ENCODE measurements around the gene ABHD14A.
"Not testable (repeated sequence)": the region's sequence is repeated elsewhere in the genome, so short reads cannot be mapped to it uniquely, and the experiment has no call there.

The ABHD14A gene

GRCh38 chr3:51982838-51983577 lies 8.1 kb downstream of the ABHD14A start, which contains the start of gene ACY1:
Gene ACY1, plus strand, starts transcription at chr3:51983535. Its CDS starts 530 bp downstream, at chr3:51984065.
- DNase-seq (peak; percentile 82), ATAC-seq (replicated peaks) (peak; percentile 89)
- H3K4me1 Mint-ChIP-seq: peaks cover 26 to 44% of the 10 kb centered on the region in 2 donors
- H3K9me3 Mint-ChIP-seq: no peaks in the 10 kb centered on the region
- no peaks in the 10 kb centered on the region for H3K27me3 Mint-ChIP-seq
- H3K4me3 Mint-ChIP-seq: peak within 1 kb of the TSS; percentile 91
- H3K27ac Mint-ChIP-seq: peak within 1 kb of the TSS; percentile 96
- peaks cover 0 to 6% of the 10 kb centered on the region in 2 donors for H3K36me3 Mint-ChIP-seq

- DNase-seq: no peak
- ATAC-seq (replicated peaks): peak in 1 of 2 donors; percentile 0
- Mint-ChIP-seq H3K27ac (peak overlapping the region; percentile 96), H3K27me3 (no peaks in the 10 kb centered on the region), H3K4me1 (peaks cover 26 to 51% of the 10 kb centered on the region in 2 donors), H3K4me3 (peak overlapping the region; percentile 91), H3K9me3 (no peaks in the 10 kb centered on the region), H3K36me3 (peaks cover 2 to 10% of the 10 kb centered on the region in 2 donors)
These were observed 8.9 kb downstream of the ABHD14A start for GRCh38 chr3:51983578-51984268.

DNA sequence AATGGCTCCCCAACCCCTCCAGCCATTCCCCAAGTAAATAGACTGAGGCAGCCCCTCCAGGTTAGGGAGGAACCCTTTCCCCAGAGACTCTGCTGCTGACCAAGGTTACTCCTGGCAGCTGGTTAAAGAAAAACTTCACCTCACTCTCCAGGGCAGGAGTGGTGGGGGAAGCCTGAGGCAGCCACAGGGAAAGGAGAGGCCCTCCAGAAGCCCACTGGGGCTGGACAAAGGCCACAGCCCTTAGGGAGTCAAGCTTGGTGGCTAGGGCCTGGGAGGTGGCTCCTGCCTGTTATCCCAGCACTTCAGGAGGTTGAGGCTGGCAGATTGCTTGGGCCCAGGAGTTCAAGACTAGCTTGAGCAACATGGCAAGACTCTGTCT lies 9.4 kb downstream of the ABHD14A start:
- Mint-ChIP-seq H3K27ac (peak overlapping the region; percentile 96), H3K27me3 (no peaks in the 10 kb centered on the region), H3K36me3 (peaks cover 3 to 14% of the 10 kb centered on the region in 2 donors), H3K9me3 (no peaks in the 10 kb centered on the region), H3K4me1 (peaks cover 26 to 57% of the 10 kb centered on the region in 2 donors), H3K4me3 (peak overlapping the region; percentile 91)
- ATAC-seq (replicated peaks): no peak
- no peak for DNase-seq

DNA sequence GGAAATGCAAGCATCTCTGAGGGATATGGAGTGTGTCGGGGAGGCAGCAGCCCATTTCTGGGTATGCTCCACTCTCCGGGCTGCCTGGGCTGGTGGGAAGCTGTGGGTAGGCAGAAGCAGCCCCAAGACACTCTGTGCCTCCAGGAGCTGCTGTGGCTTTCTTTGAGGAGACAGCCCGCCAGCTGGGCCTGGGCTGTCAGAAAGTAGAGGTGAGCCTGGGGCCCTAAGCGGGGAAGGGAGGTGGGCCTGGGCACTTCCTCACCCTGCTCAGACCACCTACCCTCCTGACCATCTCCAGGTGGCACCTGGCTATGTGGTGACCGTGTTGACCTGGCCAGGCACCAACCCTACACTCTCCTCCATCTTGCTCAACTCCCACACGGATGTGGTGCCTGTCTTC lies 10.2 kb downstream of the ABHD14A start:
- Mint-ChIP-seq H3K9me3 (no peaks in the 10 kb centered on the region), H3K4me1 (peaks cover 26 to 58% of the 10 kb centered on the region in 2 donors), H3K27ac (peak overlapping the region; percentile 31), H3K4me3 (no peak overlapping the region), H3K36me3 (peaks cover 3 to 14% of the 10 kb centered on the region in 2 donors), H3K27me3 (no peaks in the 10 kb centered on the region)
- ATAC-seq (replicated peaks): no peak
- DNase-seq: no peak

- Mint-ChIP-seq H3K9me3 (no peaks in the 10 kb centered on the region), H3K27ac (peak overlapping the region; percentile 42), H3K27me3 (no peaks in the 10 kb centered on the region), H3K4me3 (no peak overlapping the region), H3K36me3 (peaks cover 9 to 14% of the 10 kb centered on the region in 2 donors), H3K4me1 (peaks cover 27 to 61% of the 10 kb centered on the region in 2 donors)
- DNase-seq (no peak), ATAC-seq (replicated peaks) (no peak)
These were observed 11.4 kb downstream of the ABHD14A start for GRCh38 chr3:51986010-51986947.

- ATAC-seq (replicated peaks): no peak
- H3K27ac Mint-ChIP-seq: no peak overlapping the region
- no peaks in the 10 kb centered on the region for H3K9me3 Mint-ChIP-seq
- no peaks in the 10 kb centered on the region for H3K27me3 Mint-ChIP-seq
- H3K36me3 Mint-ChIP-seq: peaks cover 18 to 26% of the 10 kb centered on the region in 2 donors
- peaks cover 27 to 63% of the 10 kb centered on the region in 2 donors for H3K4me1 Mint-ChIP-seq
- H3K4me3 Mint-ChIP-seq: no peak overlapping the region
- DNase-seq: no peak
These were observed 12.7 kb downstream of the ABHD14A start for GRCh38 chr3:51987568-51987967.

- ATAC-seq (replicated peaks) (no peak), DNase-seq (no peak)
- Mint-ChIP-seq H3K27ac (peak overlapping the region; percentile 52), H3K4me1 (peaks cover 24 to 61% of the 10 kb centered on the region in 2 donors), H3K4me3 (no peak overlapping the region), H3K36me3 (peaks cover 25 to 33% of the 10 kb centered on the region in 2 donors), H3K27me3 (no peaks in the 10 kb centered on the region), H3K9me3 (no peaks in the 10 kb centered on the region)
These were observed 13.7 kb downstream of the ABHD14A start for GRCh38 chr3:51988286-51989146.

DNA sequence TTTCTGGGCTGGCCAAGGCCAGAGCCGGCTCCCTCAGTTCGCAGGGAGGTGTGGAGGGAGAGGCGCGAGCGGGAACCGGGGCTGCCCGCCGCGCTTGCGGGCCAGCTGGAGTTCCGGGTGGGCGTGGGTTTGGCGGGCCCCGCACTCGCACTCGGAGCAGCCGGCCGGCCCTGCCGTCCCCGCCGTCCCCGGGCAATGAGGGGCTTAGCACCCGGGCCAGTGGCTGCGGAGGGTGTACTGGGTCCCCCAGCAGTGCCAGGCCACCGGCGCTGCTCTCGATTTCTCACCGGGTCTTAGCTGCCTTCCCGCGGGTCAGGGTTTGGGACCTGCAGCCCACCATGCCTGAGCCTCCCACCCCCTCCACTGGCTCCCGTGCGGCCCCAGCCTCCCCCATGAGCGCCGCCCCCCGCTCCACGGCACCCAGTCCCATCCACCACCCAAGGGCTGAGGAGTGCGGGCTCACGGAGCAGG lies 15.7 kb downstream of the ABHD14A start:
- peak overlapping the region; percentile 84 for H3K27ac Mint-ChIP-seq
- not testable (repeated sequence) for DNase-seq; H3K4me3 Mint-ChIP-seq; ATAC-seq (replicated peaks); H3K27me3 Mint-ChIP-seq; H3K9me3 Mint-ChIP-seq
- H3K36me3 Mint-ChIP-seq: peaks cover 43 to 53% of the 10 kb centered on the region in 2 donors
- peaks cover 20 to 61% of the 10 kb centered on the region in 2 donors for H3K4me1 Mint-ChIP-seq

- Mint-ChIP-seq H3K27ac (peak overlapping the region; percentile 79), H3K4me1 (peaks cover 21 to 66% of the 10 kb centered on the region in 2 donors), H3K4me3 (peak overlapping the region; percentile 48 to 53), H3K9me3 (no peaks in the 10 kb centered on the region), H3K27me3 (no peaks in the 10 kb centered on the region), H3K36me3 (peaks cover 47 to 57% of the 10 kb centered on the region in 2 donors)
- ATAC-seq (replicated peaks) (no peak), DNase-seq (no peak)
These were observed 17.3 kb downstream of the ABHD14A start for GRCh38 chr3:51992017-51992682.

- not testable (repeated sequence) for H3K27me3 Mint-ChIP-seq; H3K9me3 Mint-ChIP-seq; ATAC-seq (replicated peaks); DNase-seq
- peaks cover 21 to 58% of the 10 kb centered on the region in 2 donors for H3K4me1 Mint-ChIP-seq
- H3K4me3 Mint-ChIP-seq: peak overlapping the region; percentile 93 to 100
- peaks cover 45 to 54% of the 10 kb centered on the region in 2 donors for H3K36me3 Mint-ChIP-seq
- peak overlapping the region; percentile 100 for H3K27ac Mint-ChIP-seq
These were observed 18.8 kb downstream of the ABHD14A start for GRCh38 chr3:51993657-51994056.

- Mint-ChIP-seq H3K4me1 (peaks cover 21 to 50% of the 10 kb centered on the region in 2 donors), H3K27ac (peak overlapping the region; percentile 100), H3K27me3 (peaks cover 0 to 6% of the 10 kb centered on the region in 2 donors), H3K9me3 (no peaks in the 10 kb centered on the region), H3K4me3 (peak overlapping the region; percentile 93 to 100), H3K36me3 (peaks cover 44 to 49% of the 10 kb centered on the region in 2 donors)
- DNase-seq (no peak), ATAC-seq (replicated peaks) (no peak)
These were observed 19.7 kb downstream of the ABHD14A start for GRCh38 chr3:51994530-51994929.

DNA sequence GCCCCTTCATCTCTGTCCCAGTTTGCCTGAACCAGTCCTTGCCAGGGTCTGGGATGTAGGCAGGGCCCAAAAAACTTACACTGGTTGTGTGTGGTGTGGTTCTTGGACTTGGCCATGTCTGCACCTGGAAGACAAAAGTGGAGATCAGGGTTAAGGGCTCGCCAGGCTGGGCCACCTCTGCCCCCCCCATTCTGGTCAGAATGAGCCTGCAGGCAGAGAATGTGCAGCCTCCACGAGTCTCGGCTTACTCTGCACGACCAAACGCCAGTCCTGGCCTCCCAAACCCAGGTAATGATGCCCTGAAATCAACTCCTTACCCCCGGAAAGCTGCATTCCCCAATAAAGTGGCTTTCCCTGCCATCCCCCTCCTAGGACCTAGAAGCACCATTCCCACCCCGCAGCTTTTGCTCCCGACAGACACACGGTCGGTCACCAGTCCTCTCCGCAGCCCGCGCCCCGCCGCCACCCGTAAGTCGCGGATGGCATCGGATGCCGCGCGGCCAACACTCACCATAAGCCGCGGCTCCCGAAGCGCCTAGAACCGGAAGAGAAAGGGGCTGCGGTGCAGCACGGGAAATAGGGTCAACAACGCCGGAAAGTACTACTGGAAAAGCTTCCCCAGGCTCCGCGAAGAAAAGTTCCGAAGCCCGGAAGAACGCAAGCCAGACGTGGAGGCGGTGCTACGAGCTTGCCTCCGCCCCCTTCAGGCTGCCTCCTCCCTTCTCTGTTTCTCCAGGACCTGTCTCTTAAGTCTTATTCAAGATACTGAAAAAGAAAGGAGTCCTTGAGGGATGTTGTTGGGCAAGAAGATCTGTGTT lies 20.7 kb downstream of the ABHD14A start, which contains the start of gene RPL29:
RPL29 (minus strand) TSS at position 550 of the 818 bp plus-strand sequence; CDS start at position 116, 434 bp downstream.
- ATAC-seq (replicated peaks) (peak; percentile 92 to 96), DNase-seq (peak; percentile 91)
- H3K27ac Mint-ChIP-seq: peak within 1 kb of the TSS; percentile 100
- no peaks in the 10 kb centered on the region for H3K9me3 Mint-ChIP-seq
- peaks cover 0 to 6% of the 10 kb centered on the region in 2 donors for H3K27me3 Mint-ChIP-seq
- peaks cover 21 to 50% of the 10 kb centered on the region in 2 donors for H3K4me1 Mint-ChIP-seq
- H3K4me3 Mint-ChIP-seq: peak within 1 kb of the TSS; percentile 93 to 100
- peaks cover 44 to 49% of the 10 kb centered on the region in 2 donors for H3K36me3 Mint-ChIP-seq

All from stimulated activated naive B cell treated with anti-CD40 and anti-IgM and Interleukin-4, amounts not matched to agents 10 μg/mL and 1 μg/mL and 100 μg/mL, for 72 hours (primary cell).